SU-DHL-6 (cell line): Measurements from ENCODE around the gene SEZ6L2.

Experiments
- H2AFZ ChIP-seq: fragments of 200-600 bp; sonication (generic); 2 replicates; pipeline ENCODE4 v1.6.1; 2014; ENCODE audit warnings: low read depth, mild to moderate bottlenecking, moderate library complexity, mixed read lengths, antibody characterized with exemption, low read length; ENCODE audit not compliant: severe bottlenecking
- H3F3A ChIP-seq: fragments of 200-600 bp; shearing (Covaris generic); 2 replicates; pipeline ENCODE4 v1.6.0; 2016; ENCODE audit warnings: antibody characterized with exemption, mild to moderate bottlenecking; ENCODE audit not compliant: insufficient read depth
- H3K27ac ChIP-seq: fragments of 200-600 bp; sonication (generic); 2 replicates; pipeline ENCODE4 v1.5.1; 2016; ENCODE audit warnings: low read depth, mild to moderate bottlenecking, low read length, moderate library complexity, mixed read lengths
- H3K27me3 ChIP-seq: fragments of 200-600 bp; sonication (generic), shearing (Covaris generic); 2 replicates; pipeline ENCODE4 v1.6.0; 2014; ENCODE audit warnings: mild to moderate bottlenecking, low read length
- H3K36me3 ChIP-seq: fragments of 200-600 bp; sonication (generic); 2 replicates; pipeline ENCODE4 v1.6.1; 2014; ENCODE audit warnings: mild to moderate bottlenecking, low read length, mixed read lengths
- H3K4me2 ChIP-seq: fragments of 300-600, 200-600 bp; shearing (Covaris generic), sonication (generic); 2 replicates; pipeline ENCODE4 v1.6.0; 2014; ENCODE audit warnings: low read length, low read depth, mild to moderate bottlenecking; ENCODE audit not compliant: poor library complexity, severe bottlenecking
- H3K4me3 ChIP-seq: fragments of 200-600 bp; sonication (generic); 2 replicates; pipeline ENCODE4 v1.5.1; 2014; ENCODE audit warnings: antibody characterized with exemption, low read length, mild to moderate bottlenecking, mixed read lengths; ENCODE audit not compliant: insufficient read depth, poor library complexity, severe bottlenecking
- H3K79me2 ChIP-seq: fragments of 200-600 bp; sonication (generic); 2 replicates; pipeline ENCODE4 v1.6.1; 2014; ENCODE audit warnings: mild to moderate bottlenecking, low read length, moderate library complexity; ENCODE audit not compliant: insufficient read depth
- H3K9ac ChIP-seq: fragments of 200-600 bp; sonication (generic); 2 replicates; pipeline ENCODE4 v1.7.0; 2014; ENCODE audit warnings: mild to moderate bottlenecking, low read length
- H3K9me2 ChIP-seq: fragments of 200-600 bp; sonication (generic); replicated peaks from 2 replicates; pipeline ENCODE4 v1.6.1; 2014; ENCODE audit warnings: low read length; ENCODE audit not compliant: insufficient read depth
- H3K9me3 ChIP-seq: fragments of 200-600 bp; sonication (generic); 2 replicates; pipeline ENCODE4 v1.6.1; 2014; ENCODE audit warnings: low read length, mixed read lengths; ENCODE audit not compliant: insufficient read depth
- H4K20me1 ChIP-seq: fragments of 200-600 bp; sonication (generic); 2 replicates; pipeline ENCODE4 v1.6.1; 2014; ENCODE audit warnings: low read depth, mild to moderate bottlenecking, antibody characterized with exemption, low read length, moderate library complexity, mixed read lengths
- CTCF ChIP-seq: fragments of 200-600 bp; sonication (generic); IDR thresholded peaks from one replicate; pipeline ENCODE4 v1.5.1; 2017; ENCODE audit warnings: antibody characterized with exemption, mild to moderate bottlenecking, low read length, moderate library complexity; ENCODE audit not compliant: insufficient read depth, poor library complexity, severe bottlenecking
- EZH2phosphoT487 ChIP-seq: fragments of 200-600 bp; sonication (generic), shearing (Covaris generic); conservative IDR thresholded peaks from 2 replicates; pipeline ENCODE4 v1.6.1; 2018; ENCODE audit warnings: mild to moderate bottlenecking, antibody characterized with exemption, low read length, moderate library complexity, mixed read lengths

The SEZ6L2 gene

GRCh38 chr16:29848420-29849297 lies 50.7 kb downstream of the SEZ6L2 start:
- H3K36me3 ChIP-seq, result no peaks in the 10 kb centered on the region
- H2AFZ ChIP-seq, result no peak overlapping the region
- H3K4me3 ChIP-seq, result no peak overlapping the region
- no peak overlapping the region for H3K9ac ChIP-seq
- H4K20me1 ChIP-seq, result no peaks in the 10 kb centered on the region
- H3K27me3 ChIP-seq, result no peaks in the 10 kb centered on the region
- H3F3A ChIP-seq, result no peaks in the 10 kb centered on the region
- no peak overlapping the region for H3K4me2 ChIP-seq
- no peaks in the 10 kb centered on the region for H3K9me2 ChIP-seq
- H3K79me2 ChIP-seq, result no peaks in the 10 kb centered on the region
- no peaks in the 10 kb centered on the region for H3K9me3 ChIP-seq
- no peak overlapping the region for H3K27ac ChIP-seq
- TF ChIP-seq CTCF (peak; percentile 81), EZH2phosphoT487 (no peak)

- Histone ChIP-seq H3K79me2 (no peaks in the 10 kb centered on the region), H2AFZ (no peak overlapping the region), H3K27ac (no peak overlapping the region), H3K27me3 (no peaks in the 10 kb centered on the region), H4K20me1 (no peaks in the 10 kb centered on the region), H3K4me3 (no peak overlapping the region), H3K9me2 (no peaks in the 10 kb centered on the region), H3K9ac (no peak overlapping the region), H3K9me3 (no peaks in the 10 kb centered on the region), H3K36me3 (no peaks in the 10 kb centered on the region), H3K4me2 (no peak overlapping the region), H3F3A (no peaks in the 10 kb centered on the region)
- no peak for TF ChIP-seq EZH2phosphoT487
- no peak for TF ChIP-seq CTCF
These were observed 53.7 kb downstream of the SEZ6L2 start for GRCh38 chr16:29845656-29846055.

- Histone ChIP-seq H3K9me2 (no peaks in the 10 kb centered on the region), H3K9ac (no peak overlapping the region), H3K27me3 (no peaks in the 10 kb centered on the region), H3K79me2 (no peaks in the 10 kb centered on the region), H4K20me1 (no peaks in the 10 kb centered on the region), H3K36me3 (no peaks in the 10 kb centered on the region), H2AFZ (no peak overlapping the region), H3K4me2 (no peak overlapping the region), H3K9me3 (no peaks in the 10 kb centered on the region), H3F3A (no peaks in the 10 kb centered on the region), H3K27ac (no peak overlapping the region), H3K4me3 (no peak overlapping the region)
- TF ChIP-seq CTCF, result no peak
- no peak for TF ChIP-seq EZH2phosphoT487
These were observed 54.6 kb downstream of the SEZ6L2 start for GRCh38 chr16:29844575-29845331.
